GM18505 (cell line): Measurements from ENCODE around the gene PLVAP.

Experiments used
- ATAC-seq: cut with Tn5 transposase; IDR thresholded peaks from one replicate; pipeline ENCODE4 v1.9.1; 2021; ENCODE audit not compliant: unreplicated experiment
- POLR2A ChIP-seq: IDR thresholded peaks from 4 replicates; pipeline ENCODE4 v1.6.1; 2011; ENCODE audit warnings: borderline replicate concordance; ENCODE audit not compliant: insufficient read depth, insufficient read length; ENCODE audit errors: extremely low read depth

The PLVAP gene

DNA sequence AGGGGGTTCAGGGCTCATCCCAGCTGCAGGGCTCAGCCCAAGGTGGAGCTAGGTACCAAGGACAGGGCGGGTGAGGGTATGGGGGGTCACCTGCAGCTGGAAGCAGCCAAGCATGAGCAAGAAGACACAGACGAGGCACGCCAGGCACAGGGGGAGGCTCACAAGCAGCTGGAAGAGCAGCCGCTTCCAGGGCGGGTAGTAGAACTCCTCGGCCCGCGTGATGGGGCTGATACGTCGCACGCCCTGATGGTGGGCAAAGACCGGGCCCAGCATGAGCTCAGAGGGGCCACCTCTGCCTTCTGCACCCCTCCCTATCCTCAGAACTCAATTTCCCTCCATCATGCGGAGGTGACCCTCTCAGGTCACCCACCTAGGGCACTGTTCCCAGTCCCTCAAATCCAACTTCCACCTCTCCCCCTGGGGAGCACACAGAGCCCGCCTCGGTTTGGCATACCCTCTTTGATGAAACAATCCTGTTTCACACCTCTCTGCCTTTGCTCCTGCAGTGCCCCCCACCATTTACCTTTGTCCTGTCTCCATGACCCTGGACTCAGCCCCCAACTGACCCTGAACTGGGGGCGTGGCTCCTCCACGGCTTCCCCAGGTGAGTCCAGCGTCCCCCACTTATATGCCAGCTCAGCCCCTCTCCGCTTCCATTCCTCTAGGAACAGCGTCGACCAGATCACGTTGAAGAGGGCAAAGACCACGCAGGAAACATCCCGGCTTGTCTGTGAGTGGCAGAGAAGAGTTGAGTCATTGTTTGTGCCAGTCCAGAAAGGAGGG, 46.7 kb downstream of the PLVAP start:
- no peak for ATAC-seq
- TF ChIP-seq POLR2A, result no peak

DNA sequence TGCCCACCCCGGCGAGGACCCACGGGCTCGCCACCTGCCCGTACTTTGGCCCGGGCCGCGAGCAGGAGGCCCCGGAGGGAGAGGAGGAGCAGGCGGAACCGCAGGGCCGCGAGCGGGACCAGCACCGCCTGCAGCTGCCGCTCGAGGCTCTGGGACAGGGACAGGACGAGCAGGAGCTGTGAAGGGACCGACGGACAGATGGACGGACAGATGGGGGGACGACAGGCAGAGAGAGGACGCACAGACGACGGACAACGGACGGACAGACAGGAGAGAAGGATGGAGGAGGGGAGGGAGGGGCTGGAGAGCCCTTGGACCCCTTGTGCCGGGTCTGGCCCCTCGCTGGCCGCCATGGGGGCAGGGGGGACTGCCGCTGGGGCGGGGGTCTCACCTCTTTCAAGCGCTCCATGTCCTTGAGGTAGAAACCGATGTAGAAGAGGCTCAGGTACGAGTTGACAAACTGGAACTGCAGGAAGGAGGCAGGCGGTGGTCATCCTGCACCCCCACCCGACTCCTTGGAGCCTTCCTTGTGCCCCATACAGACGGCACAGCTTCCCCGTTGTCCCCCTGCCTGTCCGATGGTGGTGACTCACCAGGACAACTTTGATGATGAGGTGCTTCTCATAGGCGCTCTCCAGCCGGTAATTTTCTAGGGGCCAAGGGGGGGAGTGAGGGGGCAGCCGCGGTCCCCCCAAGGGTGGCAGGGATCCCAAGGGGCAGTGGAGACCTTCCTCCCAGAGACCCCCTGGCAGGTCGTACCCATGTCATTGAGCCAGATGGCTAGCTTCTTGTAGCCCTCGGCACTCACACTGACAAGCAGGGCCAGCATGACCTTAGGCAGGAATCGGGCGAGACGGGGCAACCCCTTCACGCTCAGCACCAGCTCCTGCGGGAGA, 47.5 kb downstream of the PLVAP start:
- TF ChIP-seq POLR2A, result no peak
- ATAC-seq, result no peak

DNA sequence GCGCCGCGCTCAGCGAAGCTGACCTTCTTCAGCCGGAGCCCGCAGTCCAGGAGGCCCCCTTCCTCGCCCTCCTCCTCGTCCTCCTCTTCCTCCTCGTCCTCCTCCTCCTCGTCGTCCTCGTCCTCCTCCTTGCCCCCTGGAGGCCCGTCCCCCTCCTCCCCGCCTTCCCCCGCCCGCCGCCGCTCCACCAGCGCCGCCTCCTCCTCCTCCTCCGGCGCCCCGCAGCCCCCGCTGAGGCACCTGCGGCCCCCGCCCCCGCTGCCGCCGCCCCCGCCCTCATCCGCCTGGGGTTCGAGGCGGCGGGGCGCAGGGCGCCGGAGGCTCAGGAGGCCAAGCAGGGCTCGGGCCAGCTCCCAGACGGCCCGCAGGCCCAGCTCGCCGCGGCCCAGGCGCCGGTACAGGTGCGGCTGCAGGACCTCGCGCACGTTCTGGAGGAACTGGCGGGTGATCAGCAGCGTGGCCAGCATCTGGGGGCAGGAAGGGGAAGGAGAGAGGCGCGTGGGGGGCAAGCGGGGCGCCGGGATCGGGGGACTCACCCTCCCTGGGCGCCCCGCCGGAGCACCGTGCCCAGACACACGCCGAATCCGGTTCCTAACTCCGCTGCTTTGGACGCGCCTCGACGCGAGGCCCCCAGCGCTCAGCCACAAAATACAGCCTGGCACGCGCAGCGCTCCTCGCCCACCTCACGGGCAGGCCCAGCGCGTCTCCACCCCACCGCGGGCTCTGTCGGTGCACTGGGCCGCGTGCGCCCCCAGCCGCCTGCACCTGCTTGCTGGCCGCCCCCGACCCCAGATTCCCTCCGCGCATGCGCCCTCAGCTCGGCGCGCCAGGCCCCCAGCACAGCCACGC, 48.4 kb downstream of the PLVAP start:
- no peak for ATAC-seq
- TF ChIP-seq POLR2A, result no peak

DNA sequence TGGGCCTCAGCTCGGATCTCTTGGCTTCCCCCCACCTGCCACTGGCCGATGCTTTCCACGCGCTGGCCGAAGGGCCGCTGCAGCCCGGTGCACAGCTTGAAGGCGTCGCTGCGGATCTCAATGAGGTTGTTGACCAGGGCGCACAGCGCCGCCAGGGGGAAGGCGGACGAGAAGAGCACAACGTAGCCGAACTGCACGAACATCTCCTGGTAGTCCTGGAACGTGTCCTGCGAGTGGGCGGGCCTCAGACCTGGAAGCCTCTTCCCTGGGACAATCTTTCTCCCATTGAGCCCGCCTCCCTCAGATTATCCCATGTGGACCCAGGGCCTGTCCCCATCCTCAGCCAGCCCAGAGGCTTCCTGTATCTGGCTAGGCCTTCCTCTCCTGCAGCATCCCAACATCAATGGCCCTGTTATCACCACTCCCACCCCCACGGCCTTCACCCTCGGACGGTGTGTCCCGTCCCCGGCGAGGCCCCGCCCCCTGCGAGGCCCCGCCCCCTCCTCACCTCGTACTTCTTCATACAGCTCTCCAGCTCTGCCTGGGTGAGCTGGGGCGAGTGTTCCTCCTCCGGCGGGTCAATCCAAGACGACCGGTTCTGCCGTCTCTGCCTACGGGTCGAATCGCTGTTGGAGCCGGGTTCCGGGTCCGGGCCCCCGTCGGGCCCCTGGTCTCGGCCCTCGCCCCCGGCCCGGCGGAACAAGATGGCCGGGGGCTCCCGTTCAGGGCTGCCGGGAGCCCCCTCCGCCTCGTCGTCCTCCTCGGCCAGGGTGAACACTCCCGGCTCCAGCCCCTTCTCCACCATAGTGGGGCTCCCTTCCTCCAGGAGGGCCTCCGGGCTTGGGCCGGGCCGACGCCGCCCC, 49.3 kb downstream of the PLVAP start:
- ATAC-seq, result no peak
- no peak for TF ChIP-seq POLR2A

DNA sequence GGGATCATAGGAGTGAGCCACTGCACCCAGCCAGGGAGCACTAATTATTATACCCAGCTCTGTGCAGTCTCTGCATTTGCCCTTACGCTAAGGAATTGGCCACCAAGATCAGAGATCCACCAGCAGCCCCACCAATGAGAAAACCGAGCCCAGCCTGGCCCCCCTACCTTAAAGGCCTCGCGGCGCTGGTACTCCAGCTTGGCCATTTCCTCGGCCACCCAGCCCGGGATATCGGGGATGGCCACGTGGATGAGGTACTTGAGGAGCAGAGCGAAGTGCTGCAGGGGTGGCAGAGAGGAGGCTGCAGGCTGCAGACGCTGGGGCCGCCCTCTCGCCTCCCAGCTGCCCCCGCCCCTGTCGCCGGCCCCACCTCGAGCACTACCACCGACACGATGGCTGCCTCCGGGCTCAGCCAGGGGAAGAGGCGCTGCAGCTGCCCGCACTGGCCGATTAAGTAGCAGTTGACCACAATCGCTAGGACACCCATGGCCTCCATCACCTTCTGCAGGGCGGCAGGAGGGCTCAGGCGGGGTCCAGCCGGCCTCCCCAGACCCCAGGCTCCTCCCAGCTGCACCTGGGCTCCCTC, 50.0 kb downstream of the PLVAP start:
- no peak for ATAC-seq
- TF ChIP-seq POLR2A, result no peak

DNA sequence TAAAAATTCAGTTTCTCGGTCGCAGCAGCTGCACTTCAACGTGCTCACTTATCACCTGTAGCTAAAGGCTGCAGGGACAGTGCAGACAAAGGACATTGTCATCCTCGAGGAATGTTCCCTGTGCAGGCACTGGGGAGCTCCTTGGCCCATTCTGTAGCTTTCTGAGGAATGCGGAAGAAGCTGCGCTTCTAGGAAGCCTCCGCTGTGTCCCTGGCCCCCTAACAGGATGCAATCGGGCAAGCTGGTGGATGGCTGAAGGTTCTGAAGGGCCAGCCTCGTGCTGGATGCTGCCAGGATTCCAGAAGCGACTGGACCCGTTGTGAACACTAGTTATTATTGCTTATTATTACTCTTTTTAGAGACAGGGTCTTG, 50.6 kb downstream of the PLVAP start:
- no peak for TF ChIP-seq POLR2A
- no peak for ATAC-seq

DNA sequence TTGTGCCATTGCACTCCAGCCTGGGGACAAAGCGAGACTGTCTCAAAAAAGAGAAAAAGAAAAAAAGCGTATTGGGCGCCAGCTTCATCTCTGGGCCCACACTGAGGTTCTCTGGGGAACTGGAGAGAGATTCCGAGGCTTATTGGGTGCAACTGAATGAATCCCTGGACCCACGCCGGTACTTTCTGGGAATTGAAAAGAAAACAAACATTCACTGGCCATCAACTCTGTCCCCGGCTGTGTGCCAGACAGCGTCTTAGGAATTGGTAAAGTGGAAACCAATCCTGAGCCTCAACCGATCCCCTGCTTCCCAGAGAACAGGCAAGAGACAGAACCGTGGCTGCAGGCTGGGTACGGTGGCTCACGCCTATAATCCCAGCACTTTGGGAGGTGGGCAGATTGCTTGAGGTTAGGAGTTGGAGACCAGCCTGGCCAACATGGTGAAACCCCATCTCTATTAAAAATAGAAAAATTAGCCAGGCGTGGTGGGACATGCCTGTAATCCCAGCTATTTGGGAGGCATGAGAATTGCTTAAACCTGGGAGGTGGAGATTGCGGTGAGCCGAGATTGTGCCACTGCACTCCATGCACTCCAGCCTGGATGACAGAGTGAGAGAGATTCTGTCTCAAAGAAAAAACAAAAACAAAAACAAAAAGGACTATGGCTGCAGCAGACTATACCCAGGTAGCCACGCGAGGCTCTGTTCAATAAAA, 51.1 kb downstream of the PLVAP start:
- TF ChIP-seq POLR2A, result no peak
- ATAC-seq, result no peak

DNA sequence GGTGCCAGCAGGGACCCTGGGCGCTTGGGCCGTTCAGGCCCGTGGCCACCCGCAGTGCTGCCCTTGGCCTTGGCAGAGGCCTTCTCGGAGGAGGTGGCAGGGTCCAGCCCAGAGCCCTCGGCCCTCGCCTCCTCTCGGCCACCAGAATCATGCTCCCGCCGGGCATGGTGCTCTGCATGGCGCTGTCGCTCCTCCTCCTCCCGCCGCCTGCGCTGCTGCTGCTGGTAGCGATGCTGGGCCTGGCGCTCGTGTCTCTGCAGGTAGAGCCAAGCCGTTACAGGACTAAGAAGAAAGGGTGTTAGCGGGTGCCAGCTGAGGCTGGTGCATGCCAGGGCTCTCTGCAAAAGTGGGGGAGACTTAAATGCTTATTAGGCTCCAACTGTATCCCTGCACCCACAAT, 52.0 kb downstream of the PLVAP start:
- ATAC-seq, result no peak
- no peak for TF ChIP-seq POLR2A

DNA sequence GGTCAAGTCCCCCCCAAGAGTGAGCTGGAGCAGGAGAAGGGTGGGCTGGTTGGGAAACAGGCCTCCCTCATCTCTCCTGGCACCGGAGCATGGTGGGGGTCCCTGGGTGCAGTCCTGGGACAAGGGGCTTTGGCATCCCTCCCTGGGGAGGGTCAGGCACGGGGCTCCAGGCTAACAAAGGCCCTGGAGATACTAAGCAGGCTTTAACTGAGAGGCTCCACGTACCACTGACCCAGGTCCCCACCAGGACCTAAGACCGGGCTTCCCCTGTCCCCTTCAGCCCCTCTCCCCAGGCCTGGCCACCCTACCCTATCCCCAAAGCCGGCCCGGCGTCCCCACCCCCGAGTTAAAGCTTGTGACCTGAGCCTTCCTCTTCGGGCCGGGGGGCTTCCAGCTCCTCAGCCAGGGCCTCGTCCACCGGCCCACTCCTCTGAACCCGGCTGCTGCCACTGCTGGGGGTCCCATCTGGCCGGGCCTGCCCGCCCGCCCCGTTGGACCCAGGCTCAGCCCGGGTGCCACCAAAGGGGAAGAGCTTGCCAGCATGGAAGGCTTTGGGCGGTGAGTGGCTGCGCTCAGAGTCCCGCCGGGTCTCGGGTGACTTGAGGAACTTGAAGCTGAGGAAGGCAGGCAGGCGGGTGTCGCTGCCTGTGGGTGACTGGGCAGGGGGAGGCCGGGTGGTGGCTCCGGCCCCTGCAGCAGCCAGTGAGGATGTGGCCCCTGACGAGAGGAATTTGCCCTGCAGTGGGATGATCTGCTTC, 52.6 kb downstream of the PLVAP start:
- no peak for ATAC-seq
- TF ChIP-seq POLR2A, result no peak

DNA sequence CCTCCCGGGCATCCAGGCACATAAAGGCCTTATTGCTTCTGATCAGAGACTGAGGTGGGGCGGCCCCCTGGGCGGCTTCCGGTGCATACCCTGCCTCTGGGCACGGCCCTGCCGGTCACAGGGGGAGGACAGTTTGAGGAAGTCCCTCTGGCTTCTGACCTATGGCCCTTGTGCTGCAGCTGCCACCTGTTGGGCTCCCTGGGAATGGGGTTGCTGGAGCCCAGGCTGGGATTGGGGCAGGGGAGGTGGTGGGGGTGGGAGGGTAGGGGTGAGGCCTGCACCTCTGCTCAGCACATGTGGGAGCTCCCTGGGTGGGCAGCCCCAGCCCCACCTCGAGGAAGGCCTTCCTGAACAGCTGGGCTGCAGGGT, 53.2 kb downstream of the PLVAP start:
- no peak for ATAC-seq

More for the DNA sequence above, 53.2 kb downstream of the PLVAP start:
- TF ChIP-seq POLR2A, result no peak
